Brain microvascular endothelial cell (primary cell): ENCODE results near the gene DUOX1.

Experiments used
- DNase-seq: peaks from one replicate; pipeline ENCODE4 v3.0.0-alpha.2; 2020
- H3K27ac ChIP-seq: fragments of 250-450 bp; sonication (Bioruptor Pico); 2 replicates; pipeline ENCODE4 v1.5.1; 2020; ENCODE audit warnings: mild to moderate bottlenecking, moderate library complexity
- H3K27me3 ChIP-seq: fragments of 250-450 bp; sonication (Bioruptor Pico); replicated peaks from 2 replicates; pipeline ENCODE4 v1.5.1; 2020; ENCODE audit warnings: mild to moderate bottlenecking
- H3K36me3 ChIP-seq: fragments of 250-450 bp; sonication (Bioruptor Pico); replicated peaks from 2 replicates; pipeline ENCODE4 v1.5.1; 2020; ENCODE audit warnings: mild to moderate bottlenecking
- H3K4me3 ChIP-seq: 2 replicates; pipeline ENCODE4 v1.5.1; 2011; ENCODE audit warnings: low read depth, mild to moderate bottlenecking, control low read depth, low read length, moderate library complexity
- in situ Hi-C: cut with HindIII; loops from 2 replicates; pipeline ENCODE4 v1.10.0; 2017; ENCODE audit warnings: low sequenced_read_pairs, low pct_ligation_motif_present
- TF ChIP-seq, protein P1 (sequence below): IDR thresholded peaks from 2 replicates; pipeline ENCODE4 v1.5.1; 2011; ENCODE audit warnings: low read depth, mild to moderate bottlenecking, moderate library complexity, low read length, control low read depth, inconsistent platforms; ENCODE audit errors: missing control alignments

Gene DUOX1

DNA sequence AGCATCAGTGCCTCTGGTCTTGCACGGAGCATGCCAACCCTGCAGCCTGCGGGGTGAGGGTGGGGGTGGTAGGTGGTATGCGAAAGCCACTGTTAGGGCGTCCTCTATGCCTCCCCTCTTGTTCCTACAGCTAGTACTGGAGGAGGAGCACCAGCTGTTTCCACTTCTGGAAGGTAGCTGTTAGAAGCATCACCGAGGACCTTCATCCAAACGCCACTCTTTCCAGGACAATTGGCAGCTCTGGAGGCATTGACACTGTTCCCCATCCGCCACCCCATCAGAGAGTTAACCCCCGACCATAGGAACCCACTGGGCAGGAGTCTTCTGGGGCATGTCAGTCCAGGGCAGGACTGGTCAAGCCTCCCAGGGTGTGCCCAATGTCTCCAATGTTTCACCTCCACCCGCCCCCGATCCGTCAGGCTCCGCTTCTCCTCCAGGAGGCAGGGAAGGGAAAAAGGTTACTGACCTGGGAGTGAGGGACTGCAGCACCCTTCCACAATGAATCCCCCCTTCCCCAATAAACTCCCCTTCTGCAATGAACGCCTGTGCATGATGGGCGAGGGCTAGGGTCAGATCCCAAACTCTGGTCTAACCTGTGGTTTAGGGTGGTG lies 16.3 kb upstream of the DUOX1 start:
- DNase-seq = no peak
- H3K27me3 ChIP-seq = peaks cover 77% of the 10 kb centered on the region
- H3K4me3 ChIP-seq = no peak overlapping the region
- no peaks in the 10 kb centered on the region for H3K36me3 ChIP-seq
- in situ Hi-C loops = no loop called here
- no peak overlapping the region for H3K27ac ChIP-seq
- TF ChIP-seq, protein P1, sequence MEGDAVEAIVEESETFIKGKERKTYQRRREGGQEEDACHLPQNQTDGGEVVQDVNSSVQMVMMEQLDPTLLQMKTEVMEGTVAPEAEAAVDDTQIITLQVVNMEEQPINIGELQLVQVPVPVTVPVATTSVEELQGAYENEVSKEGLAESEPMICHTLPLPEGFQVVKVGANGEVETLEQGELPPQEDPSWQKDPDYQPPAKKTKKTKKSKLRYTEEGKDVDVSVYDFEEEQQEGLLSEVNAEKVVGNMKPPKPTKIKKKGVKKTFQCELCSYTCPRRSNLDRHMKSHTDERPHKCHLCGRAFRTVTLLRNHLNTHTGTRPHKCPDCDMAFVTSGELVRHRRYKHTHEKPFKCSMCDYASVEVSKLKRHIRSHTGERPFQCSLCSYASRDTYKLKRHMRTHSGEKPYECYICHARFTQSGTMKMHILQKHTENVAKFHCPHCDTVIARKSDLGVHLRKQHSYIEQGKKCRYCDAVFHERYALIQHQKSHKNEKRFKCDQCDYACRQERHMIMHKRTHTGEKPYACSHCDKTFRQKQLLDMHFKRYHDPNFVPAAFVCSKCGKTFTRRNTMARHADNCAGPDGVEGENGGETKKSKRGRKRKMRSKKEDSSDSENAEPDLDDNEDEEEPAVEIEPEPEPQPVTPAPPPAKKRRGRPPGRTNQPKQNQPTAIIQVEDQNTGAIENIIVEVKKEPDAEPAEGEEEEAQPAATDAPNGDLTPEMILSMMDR = no peak

DNA sequence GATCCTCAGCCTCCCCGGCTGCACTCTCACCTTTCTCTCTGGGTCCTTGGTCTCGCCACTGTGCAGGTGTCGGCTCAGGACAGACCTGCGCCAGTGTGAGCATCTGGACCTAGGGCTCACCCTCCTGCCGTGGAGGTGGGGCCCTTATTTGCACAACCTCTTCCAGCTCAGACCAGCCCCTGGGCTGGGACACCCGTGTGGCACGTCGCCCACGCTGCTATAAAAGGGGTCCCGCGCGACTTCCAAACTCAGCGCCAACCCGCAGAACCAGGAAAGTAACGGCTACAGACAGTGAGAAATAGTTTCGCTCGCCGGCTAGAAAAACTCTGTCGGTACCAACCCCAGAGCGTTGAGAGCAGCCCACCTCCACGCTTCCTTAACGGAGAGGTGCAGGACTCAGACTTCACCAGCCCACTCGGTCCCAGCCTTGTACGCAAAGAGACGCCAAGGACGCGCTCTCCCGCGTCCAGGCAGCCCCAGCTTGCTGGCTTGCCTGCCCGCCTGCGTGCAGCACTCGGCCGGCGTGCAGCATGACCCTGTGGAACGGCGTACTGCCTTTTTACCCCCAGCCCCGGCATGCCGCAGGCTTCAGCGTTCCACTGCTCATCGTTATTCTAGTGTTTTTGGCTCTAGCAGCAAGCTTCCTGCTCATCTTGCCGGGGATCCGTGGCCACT lies 15.6 kb upstream of the DUOX1 start, which contains the start of the genes DUOX2 and DUOXA2:
Gene DUOX2, minus strand, starts transcription at position 97 of the 675 bp plus-strand sequence. CDS start 761 bp downstream, outside the sequence.
Gene DUOXA2, plus strand, starts transcription at position 251 of the 675 bp plus-strand sequence. Its CDS starts 280 bp downstream, at position 531.
- H3K4me3 ChIP-seq = no peak within 1 kb of the TSS
- peaks cover 75% of the 10 kb centered on the region for H3K27me3 ChIP-seq
- in situ Hi-C loops = no loop called here
- H3K36me3 ChIP-seq = no peaks in the 10 kb centered on the region
- TF ChIP-seq, protein P1 = no peak
- no peak for DNase-seq
- no peak within 1 kb of the TSS for H3K27ac ChIP-seq

DNA sequence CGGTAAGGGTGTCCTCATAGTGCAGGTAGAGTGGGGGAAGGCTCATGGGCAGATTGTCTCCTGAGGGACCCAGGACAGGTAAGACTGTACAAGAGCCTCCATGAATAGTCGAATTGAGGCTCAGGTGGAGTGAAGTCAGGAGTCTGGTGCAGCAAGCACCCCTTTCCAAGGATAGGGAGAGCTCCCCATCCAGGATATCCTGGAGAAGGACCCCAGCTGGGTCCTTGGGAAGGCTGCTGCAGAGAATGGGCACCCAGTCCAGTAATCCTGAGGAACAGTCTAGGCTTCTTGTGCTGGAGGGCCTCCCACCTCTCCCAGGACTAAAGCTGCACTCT lies 15.1 kb upstream of the DUOX1 start:
- Histone ChIP-seq H3K27me3 (peaks cover 71% of the 10 kb centered on the region), H3K27ac (no peak overlapping the region), H3K4me3 (no peak overlapping the region), H3K36me3 (no peaks in the 10 kb centered on the region)
- no peak for DNase-seq
- TF ChIP-seq, protein P1 = no peak
- in situ Hi-C loops = no loop called here

DNA sequence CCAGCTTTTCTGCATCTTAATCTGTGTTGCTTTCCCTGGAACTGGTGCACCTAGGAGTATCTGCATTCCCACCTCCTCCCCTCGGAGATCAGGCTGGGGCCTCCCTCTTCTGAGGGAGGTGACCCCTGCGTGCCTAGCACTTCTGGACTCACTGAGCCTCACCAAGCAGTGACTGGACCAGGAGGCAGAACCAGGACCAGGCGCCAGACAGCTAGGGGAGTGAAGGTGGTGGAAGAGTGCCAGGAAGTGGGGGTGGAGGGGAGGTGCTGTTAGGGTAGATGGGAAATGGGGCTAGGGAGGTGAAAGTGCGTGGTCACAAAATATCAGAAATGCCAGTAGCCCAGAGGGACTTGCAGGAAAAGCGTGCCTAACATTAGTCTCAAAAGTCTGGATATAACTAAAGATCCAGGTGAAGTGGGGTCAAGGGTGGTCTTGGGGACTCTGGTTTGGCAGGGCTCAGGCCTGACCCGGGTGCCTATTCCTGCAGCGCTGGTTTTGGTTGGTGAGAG lies 14.4 kb upstream of the DUOX1 start:
- peaks cover 64% of the 10 kb centered on the region for H3K27me3 ChIP-seq
- TF ChIP-seq, protein P1 = no peak
- DNase-seq = no peak
- no peak overlapping the region for H3K27ac ChIP-seq
- no peak overlapping the region for H3K4me3 ChIP-seq
- in situ Hi-C loops = no loop called here
- no peaks in the 10 kb centered on the region for H3K36me3 ChIP-seq

DNA sequence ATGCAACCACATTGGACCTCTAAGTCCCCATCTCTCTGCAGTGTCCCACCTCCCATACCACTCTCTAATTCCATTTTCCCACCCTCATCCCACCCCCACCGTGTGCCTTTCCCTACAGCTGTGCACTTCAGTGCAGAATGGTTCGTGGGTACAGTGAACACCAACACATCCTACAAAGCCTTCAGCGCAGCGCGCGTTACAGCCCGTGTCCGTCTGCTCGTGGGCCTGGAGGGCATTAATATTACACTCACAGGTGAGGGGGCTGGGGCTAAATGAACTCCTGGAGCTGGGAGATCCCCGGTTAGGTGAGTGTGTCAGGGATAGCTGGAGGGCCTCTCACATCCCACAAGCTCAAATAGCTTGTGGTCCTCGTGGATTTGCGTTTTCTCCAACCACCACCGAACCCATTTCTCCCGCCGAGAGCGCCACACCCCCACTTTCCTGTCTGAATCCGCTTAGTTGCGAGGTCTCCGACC lies 13.8 kb upstream of the DUOX1 start:
- no peaks in the 10 kb centered on the region for H3K36me3 ChIP-seq
- peaks cover 63% of the 10 kb centered on the region for H3K27me3 ChIP-seq
- no peak overlapping the region for H3K4me3 ChIP-seq
- H3K27ac ChIP-seq = no peak overlapping the region
- TF ChIP-seq, protein P1 = no peak
- in situ Hi-C loops = no loop called here
- DNase-seq = no peak
